Spleen (tissue), 13 donors: Measurements from ENCODE around the gene SPATA2. TPM values are rescaled to one million over a fixed set of nuclear protein-coding genes. Genes with fewer than 3 reads are reported as not detected.
"Not testable (repeated sequence)": the region's sequence is repeated elsewhere in the genome, so short reads cannot be mapped to it uniquely, and the experiment has no call there.

Experiments used
- DNase-seq: peaks from one replicate; pipeline ENCODE4 v3.0.0-alpha.2; 2020
- H3K27ac ChIP-seq, 8 donors: fragments of 200-600 bp; sonication (generic) in 7 of 8; 1 replicate in 4 of 8; 2 replicates in 4 of 8; pipeline versions ENCODE4 v1.5.0 to v1.8.0; 2016 to 2021; ENCODE audit warnings: inconsistent platforms in 4 of 8, mild to moderate bottlenecking in 4 of 8, moderate library complexity in 1 of 8
- H3K27me3 ChIP-seq, 7 donors: fragments of 200-600 bp; sonication (generic) in 6 of 7; replicated peaks in 1 of 7; 1 replicate in 4 of 7; 2 replicates in 3 of 7; pipeline versions ENCODE4 v1.5.0 to v1.8.0; 2016 to 2021; ENCODE audit warnings: inconsistent platforms in 3 of 7, mild to moderate bottlenecking in 1 of 7
- H3K36me3 ChIP-seq, 6 donors: fragments of 200-600 bp; sonication (generic) in 5 of 6; 1 replicate in 4 of 6; 2 replicates in 2 of 6; pipeline versions ENCODE4 v1.5.0 to v1.8.0; 2016 to 2021; ENCODE audit warnings: inconsistent platforms in 2 of 6
- H3K4me1 ChIP-seq, 6 donors: fragments of 200-600 bp; sonication (generic) in 5 of 6; 1 replicate in 3 of 6; 2 replicates in 3 of 6; pipeline versions ENCODE4 v1.5.0 to v1.8.0; 2016 to 2021; ENCODE audit warnings: inconsistent platforms in 3 of 6
- H3K4me3 ChIP-seq, 8 donors: fragments of 200-600 bp; sonication (generic) in 7 of 8; 1 replicate in 4 of 8; 2 replicates in 4 of 8; pipeline versions ENCODE4 v1.5.0 to v1.8.0; 2016 to 2021; ENCODE audit warnings: inconsistent platforms in 4 of 8, mild to moderate bottlenecking in 4 of 8, moderate library complexity in 2 of 8
- H3K9me3 ChIP-seq, 8 donors: fragments of 200-600 bp; sonication (generic) in 7 of 8; 1 replicate in 4 of 8; 2 replicates in 4 of 8; pipeline versions ENCODE4 v1.5.0 to v1.8.0; 2016 to 2021; ENCODE audit warnings: inconsistent platforms in 4 of 8
- CTCF ChIP-seq, 11 experiments: fragments of 200-600 bp in 7 of 11; fragments of 450-650 bp in 4 of 11; sonication (generic) in 4 of 11; IDR thresholded peaks in 8 of 11; conservative IDR thresholded peaks in 3 of 11; 1 replicate in 7 of 11; 2 replicates in 4 of 11; pipeline versions ENCODE4 v1.4.0 to v1.8.0; 2016 to 2021; ENCODE audit warnings: antibody characterized with exemption in 11 of 11, inconsistent platforms in 4 of 11, mild to moderate bottlenecking in 1 of 11
- POLR2A ChIP-seq, 3 donors: fragments of 450-650 bp; IDR thresholded peaks; one replicate each; pipeline ENCODE4 v1.5.1; 2017; ENCODE audit warnings: antibody characterized with exemption in 3 of 3, mild to moderate bottlenecking in 1 of 3
- POLR2AphosphoS5 ChIP-seq, 3 donors: sonication (generic); formaldehyde crosslinking; IDR thresholded peaks; one replicate each; pipeline ENCODE4 v1.5.1; 2017; ENCODE audit warnings: antibody characterized with exemption in 3 of 3
- WGBS, 5 donors: extraction: QIAGEN DNeasy Blood & Tissue Kit in 3 of 5; methylation state at CpG; one replicate each; pipeline versions ENCODE4 v1.1.5 to v1.1.7; 2013 to 2018; 5-methylcytosine and 5-hydroxymethylcytosine counted together
- intact Hi-C: fragments of 100-400 bp; cut with DNase I; formaldehyde crosslinking; loops from one replicate; pipeline ENCODE4 v1.15.0; 2023; ENCODE audit warnings: low total_unique reads
- long read RNA-seq, 2 donors: transcript quantifications; one replicate each; lab custom pipeline, GENCODE V29; 2026
- polyA plus RNA-seq, 3 donors: library from polyadenylated mRNA; stranded (reverse); fragments of 200-250 nt; gene quantifications; one replicate each; pipeline ENCODE4 v1.2.1, GENCODE V29; 2013
- total RNA-seq, 7 donors: library from RNA; depleted of rRNA in 3 of 7; stranded (reverse); fragments of >200 nt in 3 of 7; fragmentation: NEBNext Ultra II Directional in 4 of 7; extraction: Animal tissue kit (Norgen Biotek cat#: 25700) in 4 of 7; gene quantifications; one replicate each; pipeline versions ENCODE4 v1.1.0 to v1.2.1, GENCODE V29; 2016 to 2021
- donor health status: healthy with polysubstance abuse.
- donor health status: DM: no; HTN: no; CAD: no; lungs with moderate emphysema.
- donor health status: DM: no; HTN: no; CAD: no.
- donor health status: Bipolar disorder and iron deficiency.
- donor health status: healthy.
- donor health status: DM: no; HTN: no; CAD: no.
- donor health status: DM: yes; HTN: yes; CAD: no.

Gene SPATA2
- total RNA-seq, result 10 to 100 TPM; 11.2 to 33.2 (median 17.2) TPM
- polyA plus RNA-seq, result 1 to 10 TPM; 2.9 to 8.0 (median 4.1) TPM
- long read RNA-seq, donor 1, full-length matches to known transcripts, result 3 of 55 reads
- long read RNA-seq, donor 1, partial matches to known transcripts, result 9 of 55 reads
- long read RNA-seq, donor 1, other reads (novel, unspliced or antisense), result 43 of 55 reads
- long read RNA-seq, donor 2, full-length matches to known transcripts, result 3 of 3 reads
- long read RNA-seq, donor 2, partial matches to known transcripts, result 0 of 3 reads
- long read RNA-seq, donor 2, other reads (novel, unspliced or antisense), result 0 of 3 reads

- peak; percentile 98 for DNase-seq
- intact Hi-C loops, result no loop called here
- peak within 1 kb of the TSS; percentile 80 to 98 (median 94) for H3K4me3 ChIP-seq
- peaks cover 21 to 65% (median 50%) of the 10 kb centered on the region in 6 donors for H3K4me1 ChIP-seq
- no peaks in the 10 kb centered on the region for H3K9me3 ChIP-seq
- no peaks in the 10 kb centered on the region for H3K27me3 ChIP-seq
- peaks cover 0 to 19% (median 0%) of the 10 kb centered on the region in 6 donors for H3K36me3 ChIP-seq
- TF ChIP-seq CTCF (IDR thresholded peaks at IDR 0.05 in 8 of 11, conservative IDR thresholded peaks at IDR 0.05 in 3 of 11), result no peak
- peak; percentile 88 to 94 (median 89) for TF ChIP-seq POLR2AphosphoS5 (IDR thresholded peaks at IDR 0.05)
- peak in 2 of 3 donors; percentile 49 to 72 for TF ChIP-seq POLR2A (IDR thresholded peaks at IDR 0.05)
- peak within 1 kb of the TSS; percentile 96 to 100 (median 99) for H3K27ac ChIP-seq
- 0% methylated on average over 29 to 69 of the region's 69 CpGs for WGBS, 5 donors
Measured at GRCh38 chr20:49915380-49916145, at the start of gene SPATA2. SPATA2 (minus strand) TSS chr20:49915529; CDS start chr20:49908490, 7,039 bp downstream.

GRCh38 chr20:49961413-49961812, 46.1 kb upstream of the SPATA2 start:
- Histone ChIP-seq H3K36me3 (peaks cover 0 to 85% (median 20%) of the 10 kb centered on the region in 6 donors), H3K4me1 (peaks cover 0 to 25% (median 7%) of the 10 kb centered on the region in 6 donors), H3K27ac (no peak overlapping the region), H3K9me3 (no peaks in the 10 kb centered on the region), H3K27me3 (no peaks in the 10 kb centered on the region), H3K4me3 (no peak overlapping the region)
- DNase-seq, result no peak
- 87 to 95% (median 92%) methylated on average over 4 of the region's 4 CpGs for WGBS, 5 donors
- intact Hi-C loops, result no loop called here
- TF ChIP-seq POLR2AphosphoS5 (IDR thresholded peaks at IDR 0.05) (no peak), CTCF (IDR thresholded peaks at IDR 0.05 in 8 of 11, conservative IDR thresholded peaks at IDR 0.05 in 3 of 11) (no peak), POLR2A (IDR thresholded peaks at IDR 0.05) (no peak)

DNA sequence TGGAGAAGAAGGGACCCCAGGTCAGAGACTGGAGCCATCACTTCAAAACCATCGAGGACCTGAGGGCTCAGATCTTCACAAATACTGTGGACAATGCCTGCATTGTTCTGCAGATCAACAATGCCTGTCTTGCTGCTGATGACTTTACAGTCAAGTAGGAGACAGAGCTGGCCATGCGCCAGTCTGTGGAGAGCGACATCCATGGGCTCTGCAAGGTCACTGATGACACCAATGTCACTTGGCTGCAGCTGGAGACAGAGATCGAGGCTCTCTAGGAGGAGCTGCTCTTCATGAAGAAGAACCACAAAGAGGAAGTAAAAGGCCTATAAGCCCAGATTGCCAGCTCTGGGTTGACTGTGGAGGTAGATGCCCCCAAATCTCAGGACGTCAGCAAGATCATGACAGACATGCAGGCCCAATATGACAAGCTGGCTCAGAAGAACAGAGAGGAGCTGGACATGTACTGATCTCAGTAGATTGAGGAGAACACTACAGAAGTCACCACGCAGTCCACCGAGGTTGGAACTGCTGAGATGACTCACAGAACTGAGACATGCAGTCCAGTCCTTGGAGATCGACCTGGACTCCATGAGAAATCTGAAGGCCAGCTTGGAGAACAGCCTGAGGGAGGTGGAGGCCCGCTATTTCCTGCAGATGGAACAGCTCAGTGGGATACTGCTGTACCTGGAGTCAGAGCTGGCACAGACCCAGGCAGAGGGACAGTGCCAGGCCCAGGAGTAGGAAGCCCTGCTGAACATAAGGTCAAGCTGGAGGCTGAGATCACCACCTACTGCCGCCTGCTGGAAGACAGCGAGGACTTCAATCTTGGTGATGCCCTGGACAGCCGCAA, 42.0 kb upstream of the SPATA2 start:
- WGBS, 5 donors, result 75 to 87% (median 79%) methylated on average over 11 to 12 of the region's 12 CpGs
- peaks cover 0 to 11% (median 0%) of the 10 kb centered on the region in 6 donors for H3K4me1 ChIP-seq
- intact Hi-C loops, H3K27me3 ChIP-seq, H3K9me3 ChIP-seq, H3K4me3 ChIP-seq: not testable (repeated sequence)
- H3K27ac ChIP-seq, result peak overlapping the region in 2 of 8 donors; percentile 7 to 40
- H3K36me3 ChIP-seq, result peaks cover 4 to 98% (median 61%) of the 10 kb centered on the region in 6 donors
- TF ChIP-seq POLR2AphosphoS5 (IDR thresholded peaks at IDR 0.05), result peak in 1 of 3 donors; percentile 27
- peak; percentile 72 for DNase-seq

- Histone ChIP-seq H3K27ac (no peak overlapping the region), H3K4me1 (peaks cover 0 to 11% (median 0%) of the 10 kb centered on the region in 6 donors), H3K9me3 (no peaks in the 10 kb centered on the region), H3K4me3 (no peak overlapping the region), H3K27me3 (no peaks in the 10 kb centered on the region), H3K36me3 (peaks cover 6 to 98% (median 67%) of the 10 kb centered on the region in 6 donors)
- WGBS, 5 donors, result 96 to 99% (median 97%) methylated on average over 18 of the region's 18 CpGs
- TF ChIP-seq POLR2AphosphoS5 (IDR thresholded peaks at IDR 0.05) (peak in 1 of 3 donors; percentile 47), POLR2A (IDR thresholded peaks at IDR 0.05) (no peak), CTCF (IDR thresholded peaks at IDR 0.05 in 8 of 11, conservative IDR thresholded peaks at IDR 0.05 in 3 of 11) (no peak)
- intact Hi-C loops, result no loop called here
- DNase-seq, result peak; percentile 66
Measured at GRCh38 chr20:49956689-49957088, 41.4 kb upstream of the SPATA2 start.

- H3K36me3 ChIP-seq, result peaks cover 6 to 100% (median 75%) of the 10 kb centered on the region in 6 donors
- 86 to 94% (median 90%) methylated on average over 12 of the region's 12 CpGs for WGBS, 5 donors
- H3K4me3 ChIP-seq, H3K27ac ChIP-seq, H3K9me3 ChIP-seq, intact Hi-C loops, H3K27me3 ChIP-seq: not testable (repeated sequence)
- peaks cover 0 to 11% (median 0%) of the 10 kb centered on the region in 6 donors for H3K4me1 ChIP-seq
- DNase-seq, result peak; percentile 7
Measured at GRCh38 chr20:49955830-49956396, 40.6 kb upstream of the SPATA2 start.
